ENCODE measurements around the gene ACP1. TPM values are rescaled to one million over a fixed set of nuclear protein-coding genes. Genes with fewer than 3 reads are reported as not detected.

Gene ACP1
- total RNA-seq, 1 experiment from 2014 or later, result 193 TPM

GRCh38 chr2:253202-253638, 11.5 kb upstream of the ACP1 start:
- intact Hi-C loops (cut with micrococcal nuclease; ENCODE audit: unreplicated experiment), result no loop called here
- Histone ChIP-seq H3K27me3 (replicated peaks; ENCODE audit: control insufficient read depth, insufficient read depth, low read length) (no peaks in the 10 kb centered on the region), H3K9me3 (peaks cover 6% of the 10 kb centered on the region; the same call in 1 of the 2 replicates), H3K4me3 (ENCODE audit: low read depth, low read length) (no peak overlapping the region), H3K4me1 (no peaks in the 10 kb centered on the region), H3K36me3 (ENCODE audit: control insufficient read depth, insufficient read depth, low read length) (peaks cover 4% of the 10 kb centered on the region)
- ChIA-PET POLR2A (no interaction called here), CTCF (no interaction called here)
- Mint-ChIP-seq H3K9me3 (ENCODE audit: unreplicated experiment) (peaks cover 7% of the 10 kb centered on the region), H3K4me1 (ENCODE audit: low read depth, unreplicated experiment) (no peaks in the 10 kb centered on the region), H3K27ac (ENCODE audit: unreplicated experiment) (no peak overlapping the region), H3K27me3 (ENCODE audit: insufficient read depth, unreplicated experiment) (no peaks in the 10 kb centered on the region), H3K36me3 (ENCODE audit: insufficient read depth, unreplicated experiment) (peaks cover 15% of the 10 kb centered on the region), H3K4me3 (ENCODE audit: unreplicated experiment) (no peak overlapping the region)
- DNase-seq, result no peak
- TF ChIP-seq CTCF (IDR thresholded peaks at IDR 0.05; ENCODE audit: insufficient read depth in 1 of 2, low read depth in 1 of 2, low read length in 1 of 2, severe bottlenecking in 1 of 2, unreplicated experiment in 1 of 2), result no peak
- BruUV-seq (replicated peaks), result no TSS peak

- Mint-ChIP-seq H3K4me1 (ENCODE audit: low read depth, unreplicated experiment) (no peaks in the 10 kb centered on the region), H3K27ac (ENCODE audit: unreplicated experiment) (no peak overlapping the region), H3K9me3 (ENCODE audit: unreplicated experiment) (peaks cover 16% of the 10 kb centered on the region), H3K27me3 (ENCODE audit: insufficient read depth, unreplicated experiment) (no peaks in the 10 kb centered on the region), H3K36me3 (ENCODE audit: insufficient read depth, unreplicated experiment) (peaks cover 15% of the 10 kb centered on the region), H3K4me3 (ENCODE audit: unreplicated experiment) (no peak overlapping the region)
- Histone ChIP-seq H3K36me3 (ENCODE audit: control insufficient read depth, insufficient read depth, low read length) (peaks cover 4% of the 10 kb centered on the region), H3K27me3 (replicated peaks; ENCODE audit: control insufficient read depth, insufficient read depth, low read length) (no peaks in the 10 kb centered on the region), H3K4me1 (no peaks in the 10 kb centered on the region), H3K4me3 (ENCODE audit: low read depth, low read length) (no peak overlapping the region), H3K9me3 (peaks cover 8% of the 10 kb centered on the region; the same call in 1 of the 2 replicates)
- TF ChIP-seq CTCF (IDR thresholded peaks at IDR 0.05; ENCODE audit: insufficient read depth in 1 of 2, low read depth in 1 of 2, low read length in 1 of 2, severe bottlenecking in 1 of 2, unreplicated experiment in 1 of 2), result no peak
- DNase-seq, result no peak
- no TSS peak for BruUV-seq (replicated peaks)
- ChIA-PET POLR2A (no interaction called here), CTCF (no interaction called here)
- intact Hi-C loops (cut with micrococcal nuclease; ENCODE audit: unreplicated experiment), result no loop called here
These were observed 10.5 kb upstream of the ACP1 start for GRCh38 chr2:254241-254640.

DNA sequence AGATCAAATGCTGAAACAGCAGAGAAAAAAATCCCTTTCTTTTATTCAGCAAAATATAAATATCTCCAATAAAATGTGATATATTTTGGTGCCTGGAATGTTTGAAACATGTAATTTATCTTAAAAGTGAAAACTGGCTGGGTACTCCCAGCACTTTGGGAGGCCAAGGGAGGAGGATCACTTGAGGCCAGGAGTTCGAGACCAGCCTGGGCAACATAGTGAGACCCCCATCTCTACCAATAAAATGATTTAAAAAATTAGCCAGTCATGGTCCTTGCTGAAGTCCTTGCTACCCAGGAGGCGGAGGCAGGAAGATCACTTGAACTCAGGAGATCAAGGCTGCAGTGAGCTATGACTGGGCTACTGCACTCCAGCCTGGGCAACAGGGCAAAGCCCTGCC, 9.6 kb upstream of the ACP1 start:
- CTCF ChIA-PET, result no interaction called here
- H3K9me3 ChIP-seq, result peaks cover 8% of the 10 kb centered on the region; the same call in 1 of the 2 replicates
- BruUV-seq (replicated peaks), result no TSS peak

More for the DNA sequence above, 9.6 kb upstream of the ACP1 start:
- no peaks in the 10 kb centered on the region for H3K27me3 ChIP-seq (replicated peaks; ENCODE audit: control insufficient read depth, insufficient read depth, low read length)
- no peak overlapping the region for H3K27ac Mint-ChIP-seq (ENCODE audit: unreplicated experiment)
- H3K4me3 Mint-ChIP-seq (ENCODE audit: unreplicated experiment), result no peak overlapping the region
- peaks cover 11% of the 10 kb centered on the region for H3K36me3 Mint-ChIP-seq (ENCODE audit: insufficient read depth, unreplicated experiment)
- no peak for TF ChIP-seq CTCF (IDR thresholded peaks at IDR 0.05; ENCODE audit: insufficient read depth in 1 of 2, low read depth in 1 of 2, low read length in 1 of 2, severe bottlenecking in 1 of 2, unreplicated experiment in 1 of 2)
- no peak overlapping the region for H3K4me3 ChIP-seq (ENCODE audit: low read depth, low read length)
- peaks cover 2% of the 10 kb centered on the region for H3K36me3 ChIP-seq (ENCODE audit: control insufficient read depth, insufficient read depth, low read length)
- H3K27me3 Mint-ChIP-seq (ENCODE audit: insufficient read depth, unreplicated experiment), result no peaks in the 10 kb centered on the region
- peaks cover 2% of the 10 kb centered on the region for H3K4me1 ChIP-seq
- POLR2A ChIA-PET, result no interaction called here
- no peak for DNase-seq
- intact Hi-C loops (cut with micrococcal nuclease; ENCODE audit: unreplicated experiment), result no loop called here
- H3K9me3 Mint-ChIP-seq (ENCODE audit: unreplicated experiment), result peaks cover 16% of the 10 kb centered on the region
- H3K4me1 Mint-ChIP-seq (ENCODE audit: low read depth, unreplicated experiment), result no peaks in the 10 kb centered on the region
